Mesendoderm (in vitro differentiated cells): ENCODE results near the gene TTR.

ENCODE experiments used
- DNase-seq: peaks from one replicate; pipeline ENCODE4 v3.0.0; 2013
- H2AK5ac ChIP-seq: 2 replicates; pipeline ENCODE4 v1.6.1; 2013; ENCODE audit warnings: low read length, inconsistent platforms
- H2BK120ac ChIP-seq: 2 replicates; pipeline ENCODE4 v1.6.1; 2013; ENCODE audit warnings: low read depth, mild to moderate bottlenecking, low read length, moderate library complexity, mixed read lengths
- H2BK15ac ChIP-seq: replicated peaks from 2 replicates; pipeline ENCODE4 v1.6.1; 2013; ENCODE audit warnings: low read depth, mild to moderate bottlenecking, moderate library complexity
- H2BK5ac ChIP-seq: 2 replicates; pipeline ENCODE4 v1.6.1; 2013; ENCODE audit warnings: low read length, inconsistent platforms
- H3K18ac ChIP-seq: 2 replicates; pipeline ENCODE4 v1.6.1; 2013; ENCODE audit warnings: mild to moderate bottlenecking, low read length, mixed read lengths
- H3K23ac ChIP-seq: one replicate; pipeline ENCODE4 v1.6.1; 2013; ENCODE audit warnings: low read length
- H3K27ac ChIP-seq: 2 replicates; pipeline ENCODE4 v1.5.1; 2013; ENCODE audit warnings: low read depth, mild to moderate bottlenecking, inconsistent platforms, low read length, moderate library complexity
- H3K27me3 ChIP-seq: 2 replicates; pipeline ENCODE4 v1.6.1; 2013; ENCODE audit warnings: low read length, control low read depth, mild to moderate bottlenecking, inconsistent platforms; ENCODE audit not compliant: insufficient read depth, poor library complexity
- H3K36me3 ChIP-seq: 2 replicates; pipeline ENCODE4 v1.6.1; 2013; ENCODE audit warnings: low read length, inconsistent platforms; ENCODE audit not compliant: control insufficient read depth, insufficient read depth
- H3K4ac ChIP-seq: one replicate; pipeline ENCODE4 v1.6.1; 2013; ENCODE audit warnings: low read depth, mild to moderate bottlenecking, low read length, moderate library complexity
- H3K4me1 ChIP-seq: 2 replicates; pipeline ENCODE4 v1.6.1; 2013; ENCODE audit warnings: low read depth, low read length, inconsistent platforms; ENCODE audit not compliant: control insufficient read depth
- H3K4me2 ChIP-seq: 2 replicates; pipeline ENCODE4 v1.6.1; 2013; ENCODE audit warnings: low read length
- H3K4me3 ChIP-seq: 2 replicates; pipeline ENCODE4 v1.5.1; 2013; ENCODE audit warnings: mild to moderate bottlenecking, low read length
- H3K56ac ChIP-seq: one replicate; pipeline ENCODE4 v1.6.1; 2013; ENCODE audit warnings: low read length
- H3K79me1 ChIP-seq: 2 replicates; pipeline ENCODE4 v1.6.1; 2013; ENCODE audit warnings: low read length, inconsistent platforms
- H3K79me2 ChIP-seq: 2 replicates; pipeline ENCODE4 v1.6.1; 2013; ENCODE audit warnings: mild to moderate bottlenecking, low read length; ENCODE audit not compliant: control insufficient read depth, insufficient read depth
- H3K9ac ChIP-seq: 2 replicates; pipeline ENCODE4 v1.6.1; 2013; ENCODE audit warnings: low read length, inconsistent platforms
- H4K5ac ChIP-seq: one replicate; pipeline ENCODE4 v1.6.1; 2013; ENCODE audit warnings: low read length
- H4K8ac ChIP-seq: one replicate; pipeline ENCODE4 v1.6.1; 2013; ENCODE audit warnings: low read depth, mild to moderate bottlenecking, control low read depth, low read length, moderate library complexity
- WGBS: extraction: QIAGEN DNeasy Blood & Tissue Kit; methylation state at CpG from one replicate; pipeline ENCODE4 v1.1.7; 2013; ENCODE audit warnings: low lambda C conversion rate, missing lambda C conversion rate; ENCODE audit not compliant: insufficient coverage; ENCODE audit errors: extremely low coverage; 5-methylcytosine and 5-hydroxymethylcytosine counted together

The TTR gene

DNA sequence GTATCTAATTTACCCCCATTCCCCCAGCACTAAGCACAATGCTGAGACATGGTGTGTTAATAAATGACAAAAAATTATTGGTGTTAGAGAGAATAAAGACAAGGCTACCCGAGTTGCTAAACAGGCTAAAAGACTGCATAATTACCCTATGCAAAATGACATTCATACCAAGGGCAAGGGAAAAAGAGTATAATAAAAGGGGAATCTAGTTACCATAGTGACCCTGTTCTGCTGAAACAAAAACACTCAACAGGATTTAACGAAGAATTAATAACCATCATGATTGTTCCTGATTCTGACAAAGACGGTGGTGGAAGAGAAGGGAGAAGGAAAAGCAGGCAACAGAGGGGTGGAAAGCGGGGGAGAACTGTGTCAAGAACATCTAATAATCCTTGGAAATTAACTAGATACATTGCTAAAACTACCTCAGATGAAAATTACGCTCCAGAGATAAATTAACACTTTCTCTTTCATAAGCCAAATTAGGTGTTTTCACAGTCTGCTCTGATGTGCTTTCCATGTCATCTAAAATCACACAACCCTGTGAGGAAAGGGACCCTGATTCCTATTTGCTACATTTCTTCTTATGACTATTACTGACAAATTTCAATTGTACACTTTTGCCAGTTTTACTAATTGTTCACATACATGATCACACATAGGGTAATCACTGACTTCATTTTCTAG, 25.5 kb downstream of the TTR start:
- WGBS, result no CpG with 5 or more reads among the region's 5 CpGs
- Histone ChIP-seq H3K4ac (no peak overlapping the region), H3K79me2 (no peaks in the 10 kb centered on the region), H2BK5ac (no peak overlapping the region), H4K5ac (no peak overlapping the region), H3K23ac (no peak overlapping the region), H2BK120ac (no peak overlapping the region), H3K36me3 (no peaks in the 10 kb centered on the region), H2BK15ac (no peak overlapping the region), H3K27me3 (no peaks in the 10 kb centered on the region), H3K56ac (no peak overlapping the region), H3K4me2 (no peak overlapping the region), H3K27ac (no peak overlapping the region), H3K18ac (no peak overlapping the region), H4K8ac (peak overlapping the region; percentile 76), H3K9ac (no peak overlapping the region), H3K4me1 (no peaks in the 10 kb centered on the region), H3K4me3 (no peak overlapping the region), H3K79me1 (no peaks in the 10 kb centered on the region), H2AK5ac (no peak overlapping the region)
- DNase-seq, result no peak

- no peak overlapping the region for H2BK15ac ChIP-seq
Measured at GRCh38 chr18:31618801-31619200, 27.1 kb downstream of the TTR start.

GRCh38 chr18:31619291-31619690, 27.6 kb downstream of the TTR start:
- DNase-seq, result no peak
- no peak overlapping the region for H3K9ac ChIP-seq

More at GRCh38 chr18:31618801-31619200, 27.1 kb downstream of the TTR start:
- no peak for DNase-seq
- no peak overlapping the region for H2BK120ac ChIP-seq
- H3K27me3 ChIP-seq, result no peaks in the 10 kb centered on the region
- H4K5ac ChIP-seq, result no peak overlapping the region
- no peak overlapping the region for H3K56ac ChIP-seq
- no peaks in the 10 kb centered on the region for H3K79me2 ChIP-seq
- H3K27ac ChIP-seq, result no peak overlapping the region
- H3K79me1 ChIP-seq, result no peaks in the 10 kb centered on the region
- H2AK5ac ChIP-seq, result no peak overlapping the region
- H4K8ac ChIP-seq, result no peak overlapping the region
- no peak overlapping the region for H3K4ac ChIP-seq
- no peak overlapping the region for H3K9ac ChIP-seq
- H3K18ac ChIP-seq, result no peak overlapping the region
- no peak overlapping the region for H3K4me2 ChIP-seq
- no peaks in the 10 kb centered on the region for H3K4me1 ChIP-seq
- H3K23ac ChIP-seq, result no peak overlapping the region
- no peak overlapping the region for H2BK5ac ChIP-seq
- no CpG with 5 or more reads among the region's 5 CpGs for whole genome bisulfite sequencing
- H3K36me3 ChIP-seq, result no peaks in the 10 kb centered on the region
- no peak overlapping the region for H3K4me3 ChIP-seq

DNA sequence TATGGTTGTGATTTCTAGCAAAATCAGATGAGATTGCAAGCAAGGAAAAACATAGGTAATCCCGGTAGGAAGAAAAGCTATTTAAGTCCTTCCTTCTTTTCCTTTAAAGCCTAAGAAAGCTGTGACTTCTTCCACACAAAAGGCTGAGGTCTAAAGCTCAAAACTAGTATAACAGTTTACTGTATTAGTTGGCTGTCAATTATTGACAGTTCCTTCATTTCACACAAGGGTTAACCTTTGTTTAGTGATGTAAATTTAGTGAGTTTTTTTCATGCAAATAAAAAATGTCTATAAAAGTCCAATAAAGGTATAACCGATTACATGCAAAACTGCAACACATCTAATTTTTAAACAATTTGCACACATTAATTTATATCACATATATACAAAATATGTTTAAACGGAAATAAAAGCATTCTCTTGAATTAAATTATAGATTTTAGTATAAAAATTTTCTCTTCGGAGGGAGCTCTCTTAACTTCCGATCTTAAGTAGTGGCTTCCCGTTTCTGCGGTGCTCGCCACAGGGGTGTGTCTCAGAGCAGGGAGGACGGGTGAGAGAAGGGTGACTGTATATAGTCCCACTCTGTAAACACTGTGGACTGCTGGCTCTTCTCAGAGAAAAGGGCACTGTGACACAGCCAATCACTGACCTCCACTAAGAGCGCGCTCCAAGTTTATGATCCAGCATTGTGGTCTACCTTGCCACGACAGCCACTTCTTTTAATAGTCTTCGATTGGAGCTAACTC, 33.4 kb downstream of the TTR start:
- Histone ChIP-seq H3K4me2 (no peak overlapping the region), H2BK5ac (no peak overlapping the region), H3K18ac (no peak overlapping the region), H3K36me3 (no peaks in the 10 kb centered on the region), H3K79me1 (no peaks in the 10 kb centered on the region), H3K4ac (no peak overlapping the region), H3K4me1 (no peaks in the 10 kb centered on the region), H3K23ac (no peak overlapping the region), H3K9ac (no peak overlapping the region), H3K4me3 (no peak overlapping the region), H3K79me2 (no peaks in the 10 kb centered on the region), H4K5ac (no peak overlapping the region), H2BK15ac (no peak overlapping the region), H2AK5ac (no peak overlapping the region), H3K56ac (no peak overlapping the region), H3K27ac (no peak overlapping the region), H3K27me3 (no peaks in the 10 kb centered on the region), H4K8ac (no peak overlapping the region), H2BK120ac (no peak overlapping the region)
- WGBS, result 100% methylated on average over 1 of the region's 13 CpGs
- DNase-seq, result no peak

More at GRCh38 chr18:31619291-31619690, 27.6 kb downstream of the TTR start:
- Histone ChIP-seq H3K23ac (no peak overlapping the region), H3K56ac (no peak overlapping the region), H2AK5ac (no peak overlapping the region), H3K36me3 (no peaks in the 10 kb centered on the region), H3K27ac (no peak overlapping the region), H4K8ac (no peak overlapping the region), H3K18ac (no peak overlapping the region), H3K79me2 (no peaks in the 10 kb centered on the region), H2BK5ac (no peak overlapping the region), H3K4ac (no peak overlapping the region), H3K79me1 (no peaks in the 10 kb centered on the region), H4K5ac (no peak overlapping the region), H3K27me3 (no peaks in the 10 kb centered on the region), H3K4me2 (no peak overlapping the region), H2BK15ac (no peak overlapping the region), H2BK120ac (no peak overlapping the region), H3K4me1 (no peaks in the 10 kb centered on the region), H3K4me3 (no peak overlapping the region)

GRCh38 chr18:31626409-31626808, 34.7 kb downstream of the TTR start:
- Histone ChIP-seq H2BK120ac (no peak overlapping the region), H3K23ac (no peak overlapping the region), H2BK5ac (no peak overlapping the region), H2AK5ac (no peak overlapping the region), H3K27me3 (no peaks in the 10 kb centered on the region), H3K79me1 (no peaks in the 10 kb centered on the region), H3K18ac (no peak overlapping the region), H3K4ac (no peak overlapping the region), H3K27ac (no peak overlapping the region), H3K4me3 (no peak overlapping the region), H3K36me3 (no peaks in the 10 kb centered on the region), H3K79me2 (no peaks in the 10 kb centered on the region), H2BK15ac (no peak overlapping the region), H4K5ac (no peak overlapping the region), H3K4me2 (no peak overlapping the region), H3K9ac (no peak overlapping the region), H3K56ac (no peak overlapping the region), H3K4me1 (no peaks in the 10 kb centered on the region), H4K8ac (no peak overlapping the region)
- WGBS, result no CpG with 5 or more reads among the region's 6 CpGs
- peak; percentile 26 for DNase-seq
